Liver (tissue), 3 donors: ENCODE measurements around the gene INSL4.

Experiments used
- FOXA1 ChIP-seq: IDR thresholded peaks from 2 replicates; pipeline ENCODE4 v1.6.1; 2016; ENCODE audit warnings: antibody characterized with exemption
- GABPA ChIP-seq, 2 donors: IDR thresholded peaks in 1 of 2; conservative IDR thresholded peaks in 1 of 2; 2 replicates each; pipeline ENCODE4 v1.6.1; 2016; ENCODE audit warnings: antibody characterized with exemption in 2 of 2, mild to moderate bottlenecking in 1 of 2, moderate library complexity in 1 of 2
- RAD21 ChIP-seq, 2 donors: IDR thresholded peaks; 2 replicates each; pipeline ENCODE4 v1.6.1; 2016; ENCODE audit warnings: antibody characterized with exemption in 2 of 2, mild to moderate bottlenecking in 2 of 2
- TF ChIP-seq, protein P1 (sequence below): fragments of 150-350 bp; IDR thresholded peaks from 2 replicates; pipeline ENCODE4 v1.5.1; 2017; ENCODE audit warnings: improper control_type of control experiment, low read depth, low read length; ENCODE audit not compliant: missing input control
- TF ChIP-seq, protein P2 (sequence below): IDR thresholded peaks from 2 replicates; pipeline ENCODE4 v1.6.1; 2016; ENCODE audit warnings: antibody characterized with exemption
- TF ChIP-seq, protein P3 (sequence below): IDR thresholded peaks from 2 replicates; pipeline ENCODE4 v1.6.1; 2016; ENCODE audit warnings: antibody characterized with exemption
- donor health status: healthy.
- donor health status: healthy.

DNA sequence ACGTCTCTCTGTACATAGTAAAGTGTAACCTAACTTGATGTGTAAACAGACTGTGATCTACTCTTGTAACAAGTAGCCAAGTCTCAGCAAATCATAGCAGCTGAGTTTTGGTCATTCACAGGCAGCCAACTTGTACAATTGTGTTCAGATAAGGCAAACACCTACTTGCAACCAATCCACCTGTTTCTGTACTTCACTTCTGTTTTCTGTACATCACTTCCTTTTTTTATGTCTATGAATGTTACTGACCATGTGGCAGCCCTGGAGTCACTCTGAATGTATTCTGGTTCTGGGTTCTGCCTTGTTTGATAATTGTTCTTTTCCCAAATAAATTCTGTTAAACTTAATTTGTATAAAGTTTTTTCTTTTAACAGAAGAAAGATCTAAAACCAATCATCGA lies 47.3 kb downstream of the INSL4 start:
- TF ChIP-seq, protein P1, sequence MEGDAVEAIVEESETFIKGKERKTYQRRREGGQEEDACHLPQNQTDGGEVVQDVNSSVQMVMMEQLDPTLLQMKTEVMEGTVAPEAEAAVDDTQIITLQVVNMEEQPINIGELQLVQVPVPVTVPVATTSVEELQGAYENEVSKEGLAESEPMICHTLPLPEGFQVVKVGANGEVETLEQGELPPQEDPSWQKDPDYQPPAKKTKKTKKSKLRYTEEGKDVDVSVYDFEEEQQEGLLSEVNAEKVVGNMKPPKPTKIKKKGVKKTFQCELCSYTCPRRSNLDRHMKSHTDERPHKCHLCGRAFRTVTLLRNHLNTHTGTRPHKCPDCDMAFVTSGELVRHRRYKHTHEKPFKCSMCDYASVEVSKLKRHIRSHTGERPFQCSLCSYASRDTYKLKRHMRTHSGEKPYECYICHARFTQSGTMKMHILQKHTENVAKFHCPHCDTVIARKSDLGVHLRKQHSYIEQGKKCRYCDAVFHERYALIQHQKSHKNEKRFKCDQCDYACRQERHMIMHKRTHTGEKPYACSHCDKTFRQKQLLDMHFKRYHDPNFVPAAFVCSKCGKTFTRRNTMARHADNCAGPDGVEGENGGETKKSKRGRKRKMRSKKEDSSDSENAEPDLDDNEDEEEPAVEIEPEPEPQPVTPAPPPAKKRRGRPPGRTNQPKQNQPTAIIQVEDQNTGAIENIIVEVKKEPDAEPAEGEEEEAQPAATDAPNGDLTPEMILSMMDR: no peak
- TF ChIP-seq FOXA1 (no peak), GABPA (IDR thresholded peaks at IDR 0.05 in 1 of 2, conservative IDR thresholded peaks at IDR 0.05 in 1 of 2) (no peak), RAD21 (IDR thresholded peaks at IDR 0.05) (no peak)
- TF ChIP-seq, protein P2, sequence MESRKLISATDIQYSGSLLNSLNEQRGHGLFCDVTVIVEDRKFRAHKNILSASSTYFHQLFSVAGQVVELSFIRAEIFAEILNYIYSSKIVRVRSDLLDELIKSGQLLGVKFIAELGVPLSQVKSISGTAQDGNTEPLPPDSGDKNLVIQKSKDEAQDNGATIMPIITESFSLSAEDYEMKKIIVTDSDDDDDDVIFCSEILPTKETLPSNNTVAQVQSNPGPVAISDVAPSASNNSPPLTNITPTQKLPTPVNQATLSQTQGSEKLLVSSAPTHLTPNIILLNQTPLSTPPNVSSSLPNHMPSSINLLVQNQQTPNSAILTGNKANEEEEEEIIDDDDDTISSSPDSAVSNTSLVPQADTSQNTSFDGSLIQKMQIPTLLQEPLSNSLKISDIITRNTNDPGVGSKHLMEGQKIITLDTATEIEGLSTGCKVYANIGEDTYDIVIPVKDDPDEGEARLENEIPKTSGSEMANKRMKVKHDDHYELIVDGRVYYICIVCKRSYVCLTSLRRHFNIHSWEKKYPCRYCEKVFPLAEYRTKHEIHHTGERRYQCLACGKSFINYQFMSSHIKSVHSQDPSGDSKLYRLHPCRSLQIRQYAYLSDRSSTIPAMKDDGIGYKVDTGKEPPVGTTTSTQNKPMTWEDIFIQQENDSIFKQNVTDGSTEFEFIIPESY: no peak
- TF ChIP-seq, protein P3, sequence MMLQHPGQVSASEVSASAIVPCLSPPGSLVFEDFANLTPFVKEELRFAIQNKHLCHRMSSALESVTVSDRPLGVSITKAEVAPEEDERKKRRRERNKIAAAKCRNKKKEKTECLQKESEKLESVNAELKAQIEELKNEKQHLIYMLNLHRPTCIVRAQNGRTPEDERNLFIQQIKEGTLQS: no peak
